ENCODE data around the gene PPP1R12C.
"Not testable (repeated sequence)": the region's sequence is repeated elsewhere in the genome, so short reads cannot be mapped to it uniquely, and the experiment has no call there.

PPP1R12C gene

DNA sequence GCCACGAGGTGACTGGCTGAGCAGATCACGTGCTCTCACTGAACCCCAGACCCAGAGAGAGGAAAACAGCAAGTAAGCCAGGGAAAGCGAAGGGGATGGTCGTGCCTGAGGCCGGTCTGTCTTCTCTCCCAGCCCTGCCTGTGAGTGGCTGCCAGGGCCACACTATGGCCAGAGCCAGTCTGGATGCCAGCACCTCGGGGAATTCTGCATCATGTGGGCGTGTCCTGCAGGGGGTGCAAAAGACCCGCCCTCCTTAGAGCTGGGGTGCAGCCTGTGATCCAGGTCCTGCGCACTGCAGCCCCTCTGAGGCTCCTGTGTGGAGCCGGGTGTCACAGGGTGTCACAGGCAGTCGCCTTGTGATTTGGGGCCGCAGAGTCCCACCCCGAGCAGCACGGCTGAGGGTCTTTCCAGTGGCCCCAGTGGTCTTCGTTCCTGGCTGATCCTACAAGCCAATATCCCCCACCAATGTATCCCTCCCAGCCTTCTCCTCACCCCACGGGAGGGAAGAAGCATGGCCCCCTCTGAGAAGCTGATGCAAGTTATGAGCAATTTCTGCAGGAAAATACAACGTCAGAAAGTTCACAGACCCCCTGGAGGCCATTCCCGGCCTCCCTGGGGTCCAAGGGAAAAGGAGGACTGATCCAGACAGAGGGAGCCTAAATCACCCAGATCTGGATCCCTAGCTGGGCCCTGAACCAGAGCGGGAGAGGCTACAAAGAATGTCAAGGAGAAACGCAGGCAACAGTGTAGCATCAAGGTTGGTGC is 7.7 kb downstream of the PPP1R12C start:
- no peak for DNase-seq

DNA sequence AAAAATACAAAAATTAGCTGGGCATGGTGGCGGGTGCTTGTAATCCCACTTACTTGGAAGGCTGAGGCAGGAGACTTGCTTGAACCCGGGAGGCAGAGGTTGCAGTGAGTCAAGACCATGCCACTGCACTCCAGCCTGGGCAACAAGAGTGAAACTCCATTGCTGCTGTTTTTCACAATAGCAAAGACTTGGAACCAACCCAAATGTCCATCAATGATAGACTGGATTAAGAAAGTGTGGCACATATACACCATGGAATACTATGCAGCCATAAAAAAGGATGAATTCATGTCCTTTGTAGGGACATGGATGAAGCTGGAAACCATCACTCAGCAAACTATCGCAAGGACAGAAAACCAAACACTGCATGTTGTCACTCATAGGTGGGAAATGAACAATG is 10.2 kb downstream of the PPP1R12C start:
- DNase-seq = not testable (repeated sequence)

DNA sequence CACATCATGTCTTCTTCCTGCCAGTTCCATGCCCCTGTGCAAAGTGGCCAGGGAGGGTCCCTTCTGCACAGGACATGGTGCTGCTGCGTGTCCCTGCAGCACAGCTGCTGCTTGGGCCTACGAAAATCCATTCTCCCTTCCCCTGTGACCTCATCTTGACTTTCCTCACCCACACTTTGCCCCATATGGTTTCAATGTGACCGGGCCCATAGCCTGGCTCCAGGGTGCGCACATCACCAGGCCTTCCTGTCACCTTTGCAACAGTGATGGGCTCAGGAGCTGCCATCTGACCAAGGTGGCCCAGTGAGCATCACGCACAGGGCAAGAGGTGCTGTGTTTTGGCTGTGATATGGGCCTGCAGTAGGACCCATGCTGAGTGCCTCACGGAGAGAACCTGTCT is 10.8 kb downstream of the PPP1R12C start:
- DNase-seq = no peak

DNA sequence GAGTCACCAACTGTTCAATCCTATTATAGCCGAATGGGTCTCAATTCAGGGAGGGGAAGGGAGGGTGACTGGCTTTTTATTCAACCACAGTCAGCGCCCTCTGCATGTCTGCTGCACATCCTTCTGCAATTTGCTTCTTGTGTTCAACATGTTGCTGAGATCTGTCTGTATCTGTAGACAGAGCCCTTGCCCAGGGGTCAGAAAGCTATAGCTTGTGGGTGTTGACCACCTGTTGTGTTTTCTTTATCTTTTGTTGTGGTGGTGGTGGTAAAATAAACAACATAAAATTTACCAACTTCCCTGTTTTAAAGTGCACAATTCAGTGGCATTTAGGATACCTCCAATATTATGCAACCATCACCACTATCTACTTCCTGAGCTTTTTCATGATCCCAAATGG is 12.2 kb downstream of the PPP1R12C start:
- no peak for DNase-seq

DNA sequence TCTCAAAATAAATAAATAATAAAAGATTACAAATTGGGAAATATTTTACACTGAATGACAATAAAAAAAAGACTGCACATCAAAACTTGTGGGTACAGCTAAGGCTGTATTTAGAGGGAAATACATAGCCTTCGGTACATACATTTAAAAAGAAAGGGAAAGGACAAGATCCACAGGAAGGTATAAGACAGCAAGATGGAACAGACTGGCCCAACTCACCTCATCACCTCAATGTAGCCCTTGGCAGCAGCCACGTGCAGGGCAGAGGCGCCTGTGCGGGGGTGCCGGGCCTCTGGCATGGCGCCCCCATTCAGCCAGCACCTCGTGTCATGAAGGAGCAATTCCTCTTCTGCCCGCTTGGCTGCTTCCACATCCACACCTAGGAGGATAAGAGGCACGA is 14.2 kb downstream of the PPP1R12C start:
- DNase-seq = no peak

DNA sequence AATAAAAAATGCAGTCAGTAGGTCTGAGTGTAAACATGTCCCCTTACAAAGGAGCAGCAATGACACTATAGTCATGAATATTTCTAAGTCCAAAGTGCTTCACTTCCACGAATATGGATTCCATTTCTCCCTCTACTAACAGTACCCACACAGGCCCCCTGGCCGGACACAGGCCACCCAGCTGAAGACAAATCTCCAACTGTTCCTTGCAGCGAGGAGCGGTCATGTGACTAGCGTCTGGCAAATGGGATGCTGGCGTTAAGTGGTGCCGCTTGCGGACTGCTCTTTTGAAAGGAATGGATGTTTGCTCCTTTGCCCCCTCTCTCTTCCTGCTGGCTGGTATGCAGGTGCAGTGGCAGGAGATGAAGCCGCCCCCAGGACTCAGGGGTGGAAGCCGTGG is 16.2 kb downstream of the PPP1R12C start:
- no peak for DNase-seq

DNA sequence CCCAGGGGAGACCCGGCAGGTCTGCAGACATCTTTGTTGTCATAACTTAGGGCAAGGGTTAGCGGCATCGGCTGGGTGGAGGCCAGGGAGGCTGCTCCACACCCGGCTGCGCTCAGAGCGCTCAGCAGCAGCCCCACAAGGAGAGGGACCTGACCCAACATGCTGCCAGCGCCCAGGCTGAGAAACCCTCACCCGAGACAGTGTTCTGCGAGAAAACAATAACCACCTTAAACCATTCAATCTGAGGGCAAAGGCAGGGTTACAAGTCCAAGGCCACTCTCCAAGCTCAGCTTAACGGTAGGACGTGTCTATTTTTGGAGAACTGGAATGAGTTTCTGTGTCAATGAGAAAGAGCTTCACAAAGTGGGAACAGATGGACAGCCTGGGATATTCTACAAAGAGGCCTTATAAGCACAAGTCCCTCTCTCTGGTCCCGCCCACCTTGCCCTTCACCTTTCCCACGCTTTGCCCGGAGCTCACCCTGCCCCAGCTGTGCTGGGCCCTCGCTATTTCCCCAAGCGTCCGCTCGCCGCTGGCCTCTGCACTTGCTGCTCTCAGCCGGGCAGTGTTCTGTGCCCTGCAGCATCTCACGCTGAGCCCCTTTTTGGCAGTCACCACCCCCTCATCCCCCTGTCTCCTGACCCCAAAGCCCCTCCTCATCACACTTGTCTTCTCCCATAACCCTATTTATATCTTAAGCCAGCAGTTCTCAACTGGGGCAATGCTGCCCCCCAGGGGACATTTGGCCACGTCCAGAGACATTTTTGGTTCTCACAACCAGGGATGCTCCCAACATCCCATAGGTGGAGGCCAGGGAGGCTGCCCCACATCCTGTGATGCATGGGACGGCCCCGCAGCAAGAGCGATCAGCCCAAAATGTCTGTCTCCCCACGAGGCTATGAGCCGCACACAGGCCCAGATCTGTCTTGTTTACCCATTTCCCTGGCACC is 17.6 kb downstream of the PPP1R12C start:
- DNase-seq = no peak

DNA sequence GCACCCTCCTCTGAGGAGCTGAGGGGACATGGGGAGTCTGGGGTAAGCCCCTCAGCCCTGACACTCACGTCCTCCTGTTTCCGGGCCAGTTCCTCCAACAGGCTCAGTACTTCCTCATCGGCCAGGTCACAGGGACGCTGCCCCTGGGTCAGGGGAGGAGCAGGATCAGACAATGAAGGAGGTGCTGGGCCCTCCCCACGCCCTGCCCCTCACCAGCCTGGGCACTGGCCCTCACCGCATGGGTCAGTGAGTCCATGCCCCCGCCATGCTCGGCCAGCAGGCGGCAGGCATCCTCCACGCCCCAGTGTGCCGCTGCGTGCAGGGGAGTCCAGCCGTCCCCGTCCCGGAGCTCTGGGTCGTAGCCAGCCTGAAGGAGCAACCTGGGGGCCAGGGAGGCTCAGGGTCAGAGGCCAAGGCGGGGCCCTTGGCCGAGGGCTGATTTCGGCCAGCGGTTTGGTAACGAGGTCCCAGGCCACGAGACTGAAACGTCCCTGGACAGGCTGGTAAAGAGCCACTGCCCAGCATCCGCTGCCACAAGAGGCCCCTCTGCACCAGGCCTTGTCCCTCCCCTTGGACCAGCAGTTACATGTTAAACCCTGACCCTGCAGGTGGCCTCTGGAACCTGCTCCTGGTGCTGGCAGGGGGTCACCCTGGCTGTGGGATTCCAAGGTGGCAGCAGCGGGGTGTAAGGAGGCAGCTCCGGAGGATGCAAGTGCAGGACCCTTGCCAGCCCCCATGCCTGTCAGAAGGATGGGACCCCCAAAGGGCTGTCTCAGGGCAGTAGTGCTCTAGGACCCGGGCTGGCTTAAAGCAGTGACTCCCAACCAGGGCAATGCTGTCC is 18.5 kb downstream of the PPP1R12C start:
- DNase-seq = no peak

DNA sequence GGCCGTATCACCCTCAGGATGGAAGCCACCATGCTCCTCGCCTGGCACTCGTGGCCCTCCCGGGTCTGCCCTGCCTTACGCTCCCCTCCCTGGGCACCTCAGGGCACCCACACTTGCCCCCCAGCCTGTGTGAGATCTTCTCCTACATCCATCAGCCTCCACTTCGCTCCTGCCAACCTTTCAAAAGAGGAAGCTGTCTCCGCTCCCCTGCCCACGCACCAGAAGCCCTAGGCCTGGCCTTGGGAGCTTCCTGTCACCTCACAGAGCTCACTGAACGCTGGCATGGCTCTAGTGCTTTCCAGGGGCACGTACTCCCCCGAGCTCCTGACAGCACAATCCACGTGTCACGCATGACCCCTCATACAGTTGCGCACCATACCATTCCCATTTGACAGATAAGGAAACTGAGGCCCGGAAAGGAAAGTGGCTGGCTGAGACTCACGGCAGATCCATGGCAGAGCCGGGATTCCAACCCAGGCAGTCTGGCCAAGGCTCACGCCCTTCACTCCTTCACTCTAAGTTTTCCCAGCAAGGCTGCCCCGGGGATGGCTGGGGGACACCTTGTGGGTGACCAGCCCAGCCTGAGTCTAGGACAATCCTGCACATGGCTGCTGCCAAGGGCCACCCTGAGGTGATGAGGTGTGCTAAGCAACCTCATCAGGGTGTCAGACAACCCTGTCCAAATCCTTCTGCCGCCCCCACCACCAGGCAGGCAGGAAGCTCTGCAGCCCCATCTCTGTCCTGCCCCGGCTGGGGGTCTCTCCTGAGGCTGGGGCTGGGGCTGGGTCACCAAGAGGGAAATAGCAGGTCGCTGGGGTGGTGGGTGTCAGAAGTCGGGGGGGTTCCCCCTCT is 19.3 kb downstream of the PPP1R12C start:
- DNase-seq = no peak

DNA sequence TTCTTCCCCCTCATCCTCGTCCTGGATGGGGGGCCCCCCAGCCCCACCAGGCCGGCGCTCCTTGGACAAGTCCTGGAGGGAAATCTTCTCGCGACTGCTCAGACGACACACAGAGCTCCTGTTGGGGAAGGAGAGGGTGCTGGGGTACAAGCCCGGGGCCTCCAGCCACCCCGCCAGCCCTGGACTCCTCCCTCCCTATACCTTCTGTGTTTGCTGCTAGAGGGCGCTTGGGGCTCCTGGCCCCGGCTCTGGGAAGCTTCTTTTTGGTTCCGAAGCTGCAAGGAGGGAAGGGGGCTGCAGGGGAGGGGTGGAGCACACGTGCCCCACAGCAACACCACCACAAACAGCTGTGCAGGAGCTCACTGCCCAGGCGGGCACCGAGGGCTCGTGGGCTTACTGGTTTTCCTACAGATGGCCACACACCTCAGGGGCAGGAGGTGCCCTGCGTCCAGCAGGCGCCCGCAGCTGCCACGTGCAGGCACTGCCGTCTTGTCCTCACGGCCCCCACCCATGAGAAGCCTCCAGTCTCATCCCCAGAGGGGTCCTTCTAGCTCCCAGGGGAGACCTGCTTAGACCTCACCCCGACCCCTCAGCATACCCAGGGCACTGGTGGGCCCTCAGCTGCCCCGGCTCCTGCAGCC is 21.3 kb downstream of the PPP1R12C start:
- no peak for DNase-seq

DNA sequence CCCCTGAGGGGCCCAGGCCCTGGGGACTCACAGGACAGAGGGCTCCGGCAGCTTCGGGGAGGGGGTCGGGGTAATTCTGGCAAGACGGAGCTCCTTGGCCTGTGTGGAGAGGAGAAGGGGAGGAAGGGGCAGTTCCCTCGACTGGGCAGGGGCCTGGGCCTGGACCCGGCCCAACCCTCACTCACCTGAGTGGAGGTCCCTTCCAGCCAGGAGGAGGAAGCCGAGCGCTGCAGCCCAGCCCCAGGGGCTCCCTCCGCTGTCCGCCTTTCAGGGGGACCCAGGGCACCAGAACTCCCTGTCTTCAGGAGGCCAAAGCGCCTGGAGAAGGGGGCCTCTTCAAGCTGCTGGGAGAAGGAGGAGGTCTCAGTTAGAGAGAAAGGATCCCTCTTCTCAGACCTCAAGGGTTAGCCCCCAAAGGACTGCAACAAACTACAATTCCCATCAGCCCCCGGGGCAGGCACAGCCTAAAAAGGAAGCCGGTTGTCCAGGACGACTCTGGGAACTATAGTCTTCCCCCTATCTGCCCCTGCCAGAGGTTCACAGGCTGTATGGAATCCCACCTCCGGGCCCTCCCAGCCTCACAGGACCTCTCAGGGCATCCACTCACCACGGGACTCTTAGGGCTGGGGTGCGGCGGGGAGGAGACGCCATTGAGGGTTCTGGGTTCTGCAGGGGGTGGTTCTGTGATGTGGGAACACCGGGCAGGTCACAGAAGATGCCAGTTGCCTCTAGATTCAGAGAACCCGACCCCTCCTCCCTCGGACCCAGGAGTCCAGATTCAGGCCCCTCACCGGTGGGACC is 22.0 kb downstream of the PPP1R12C start:
- no peak for DNase-seq

DNA sequence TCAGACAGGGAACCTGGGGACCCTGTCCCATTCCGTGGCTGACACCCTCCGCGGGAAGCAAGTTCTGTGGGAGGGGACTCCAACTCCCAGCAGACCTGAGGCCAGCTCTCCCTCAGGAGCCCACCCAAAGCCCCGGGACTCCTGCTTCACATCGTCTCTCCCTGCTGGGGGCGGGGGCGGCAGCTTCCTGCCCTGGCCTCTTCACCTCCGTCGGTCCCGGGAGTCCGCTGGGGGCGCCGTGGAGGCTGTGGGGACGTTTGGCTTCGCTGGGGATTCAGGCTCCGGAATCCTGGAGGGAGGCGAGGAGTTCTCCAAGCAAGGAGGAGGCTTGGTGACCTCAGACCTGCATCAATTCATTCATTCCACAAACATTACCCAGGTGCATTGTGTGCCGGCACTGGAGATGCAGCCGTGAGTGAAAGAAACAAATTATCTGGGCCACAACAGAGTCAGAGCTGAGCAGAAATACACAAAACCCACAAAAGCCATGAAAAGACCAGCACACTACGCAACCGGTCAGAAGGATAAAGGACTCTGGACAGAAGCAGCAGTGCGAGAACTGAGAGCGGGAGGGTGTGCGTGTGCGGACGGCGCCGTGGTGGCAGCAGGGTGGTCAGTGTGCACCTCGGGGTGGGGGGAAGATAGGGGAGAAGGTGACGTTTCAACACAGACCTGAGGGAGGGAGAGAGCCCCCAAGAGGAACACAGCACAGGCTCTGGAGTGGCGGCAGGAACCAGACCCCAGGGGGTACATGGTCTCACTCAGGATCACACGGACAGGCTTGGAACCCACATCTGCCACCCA is 22.8 kb downstream of the PPP1R12C start:
- DNase-seq = no peak

DNA sequence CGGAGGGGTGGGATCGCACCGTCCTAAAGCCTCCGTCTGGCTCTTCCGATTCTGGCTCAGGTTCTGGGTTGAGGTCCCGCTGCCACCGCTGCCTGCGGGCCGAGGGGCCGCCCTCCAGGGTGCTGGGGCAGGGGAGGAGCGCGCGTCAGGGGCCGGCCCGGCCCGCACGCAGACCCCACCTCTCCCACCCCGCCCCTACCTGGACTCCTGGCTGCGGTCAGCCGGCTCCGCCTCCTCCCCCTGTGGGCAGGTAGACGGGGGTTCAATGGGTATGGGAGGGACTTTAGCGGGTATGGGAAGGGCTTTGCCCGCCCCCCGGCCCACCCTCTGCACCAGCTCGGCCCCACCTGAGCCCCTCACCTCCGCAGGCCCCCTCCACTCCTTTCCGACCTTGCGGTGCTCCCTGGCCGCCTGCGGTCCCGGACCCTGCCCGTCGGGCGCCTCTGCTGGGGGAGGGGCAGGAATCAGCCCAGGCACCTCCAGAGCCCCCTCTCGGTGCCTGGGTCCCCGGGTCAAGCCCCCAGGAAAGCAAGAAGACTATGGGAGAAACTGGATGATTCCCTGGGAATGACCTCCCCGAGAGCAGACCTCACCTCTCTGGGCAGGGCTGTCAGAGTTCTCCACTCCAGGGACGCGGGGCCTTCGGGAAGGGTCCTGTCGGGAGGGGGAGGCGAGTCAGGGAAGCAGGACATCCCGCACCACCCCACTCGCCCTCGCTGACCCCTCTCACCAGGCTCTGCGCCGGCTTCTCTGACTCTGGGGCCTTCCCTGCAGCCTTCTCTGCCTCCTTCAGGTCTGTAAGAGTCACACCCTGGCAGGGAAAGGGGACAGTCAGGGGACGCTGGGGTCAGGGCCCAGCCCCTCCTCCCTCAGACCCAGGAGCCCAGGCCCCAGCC is 24.8 kb downstream of the PPP1R12C start:
- no peak for DNase-seq

DNA sequence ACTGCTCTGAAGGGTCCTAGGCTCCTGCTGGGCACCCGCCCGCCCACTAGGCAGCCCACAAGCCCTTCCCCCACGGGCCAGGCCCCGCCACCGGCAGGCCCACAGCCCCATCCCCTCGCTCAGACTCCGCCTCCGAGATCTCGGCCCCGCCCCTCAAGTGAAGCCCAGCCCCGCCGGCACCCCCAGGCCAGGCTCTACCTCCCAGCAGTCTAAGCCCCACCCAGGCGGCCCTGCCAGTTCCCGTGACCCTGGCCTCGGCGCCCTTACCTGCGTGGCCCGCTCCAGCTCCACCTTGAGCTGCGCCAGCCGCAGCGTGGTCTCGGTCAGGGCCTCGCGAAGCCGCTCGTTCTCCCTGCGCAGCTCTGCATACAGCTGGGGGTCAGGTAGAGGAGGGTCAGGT is 25.5 kb downstream of the PPP1R12C start:
- no peak for DNase-seq

DNA sequence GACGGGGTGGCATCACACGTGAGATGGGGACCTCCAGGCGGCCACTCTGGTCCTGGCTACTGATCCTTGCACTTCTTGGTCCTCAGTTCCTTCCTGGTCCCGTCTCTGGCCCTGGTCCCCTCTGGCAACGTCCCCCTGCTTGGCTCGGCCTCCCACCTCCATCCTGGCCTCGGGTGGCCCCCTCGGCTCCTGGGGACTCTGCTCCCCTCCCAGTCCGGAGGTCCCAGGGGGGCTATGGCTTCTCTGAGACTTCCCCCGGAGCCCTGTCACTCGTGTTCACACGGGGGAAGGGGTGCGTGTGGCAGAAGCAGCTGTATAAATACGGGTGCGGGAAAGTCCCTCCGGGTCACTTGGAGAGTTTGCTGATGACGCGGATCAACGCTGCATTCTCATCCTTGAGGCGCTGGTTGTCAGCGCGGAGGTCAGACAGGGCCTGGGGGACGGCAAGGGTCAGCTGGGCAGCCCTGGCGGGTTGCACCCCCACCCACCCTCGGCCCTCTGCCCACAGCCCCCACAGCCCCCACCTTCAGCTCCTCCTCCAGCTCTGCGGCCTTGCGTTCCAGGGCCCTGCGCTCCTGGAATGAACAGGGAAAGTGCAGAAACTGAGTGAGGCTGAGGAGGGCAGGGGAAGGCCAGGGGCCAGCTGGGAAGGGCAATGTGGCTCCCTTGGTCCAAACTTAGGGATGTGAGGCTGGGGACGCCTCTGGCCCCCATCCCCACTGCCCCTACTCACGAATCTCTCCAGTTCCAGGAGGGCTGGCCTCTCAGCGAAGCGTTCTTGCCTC is 26.1 kb downstream of the PPP1R12C start:
- DNase-seq = no peak

DNA sequence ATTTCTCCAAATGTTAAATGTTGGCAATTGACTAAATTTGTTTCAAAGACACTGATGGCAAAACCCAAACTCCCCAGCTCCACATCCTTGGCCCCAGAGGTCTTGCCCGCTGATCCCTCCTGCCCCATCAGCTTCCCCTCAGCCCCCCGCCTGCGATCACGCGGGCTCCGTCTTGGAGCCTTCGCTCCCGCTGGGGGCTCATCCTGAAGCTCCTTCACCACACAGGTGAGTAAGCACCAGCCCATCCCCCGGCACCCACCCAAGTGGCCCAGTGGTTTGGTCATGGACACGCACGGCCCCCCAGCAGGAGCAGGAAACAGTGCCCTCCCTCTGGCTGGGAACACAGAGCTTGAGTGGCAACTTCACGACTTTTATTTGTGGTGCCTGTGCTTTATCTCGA is 26.9 kb downstream of the PPP1R12C start:
- DNase-seq = no peak

DNA sequence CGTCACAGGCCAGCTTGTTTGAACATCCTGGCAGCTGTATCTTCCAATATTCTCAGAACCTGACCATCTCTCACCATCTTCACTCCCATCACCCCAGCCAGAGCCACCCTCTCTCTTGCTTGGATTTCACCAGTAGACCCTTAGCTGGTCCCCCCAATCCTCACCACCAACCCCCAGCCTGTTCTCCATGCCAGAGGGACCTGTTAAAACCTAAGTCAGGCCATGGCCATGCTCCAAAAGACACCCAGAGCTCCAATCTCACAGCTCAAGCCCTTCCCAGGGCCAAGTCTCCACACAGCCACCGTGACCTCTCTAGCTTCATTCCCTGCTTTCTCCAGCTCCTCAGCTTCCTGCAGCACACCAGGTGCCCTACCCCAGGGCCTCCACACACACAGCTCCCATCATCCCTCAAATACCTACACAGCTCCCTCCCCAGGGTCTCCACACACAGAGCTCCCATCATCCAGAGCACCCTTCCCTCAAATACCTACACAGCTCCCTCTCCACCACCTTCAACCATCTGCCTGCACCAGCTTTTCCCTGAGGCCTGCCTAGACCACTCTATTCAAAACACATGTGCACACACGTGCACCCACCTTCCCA is 28.0 kb downstream of the PPP1R12C start:
- DNase-seq = no peak

Data from amniotic stem cell (primary cell).